Esophagus mucosa (tissue), 1 donor: ENCODE results near the gene JAM3. TPM values are rescaled to one million over a fixed set of nuclear protein-coding genes. Genes with fewer than 3 reads are reported as not detected.

Experiments used
- ATAC-seq: fragments of 200-7000 bp; cut with Tn5 transposase; one replicate; pipeline ENCODE4 v1.9.1; 2020
- total RNA-seq: library from RNA; stranded (reverse); gene quantifications from one replicate; pipeline ENCODE4 v1.2.4, GENCODE V29; 2023
- donor health status: DM: yes; HTN: yes; CAD: no.

The JAM3 gene
- total RNA-seq, 1 donor from 2014 or later = 1.7 TPM

- no peak for ATAC-seq
These were observed 130.7 kb downstream of the JAM3 start for GRCh38 chr11:134199531-134199930.

GRCh38 chr11:134200688-134201087 is 131.8 kb downstream of the JAM3 start:
- ATAC-seq = no peak

Other genes starting within 250 kb of the JAM3 start
- not detected for gene SPATA19, start 223.6 kb upstream of the JAM3 start, total RNA-seq
- 1.5 TPM for gene IGSF9B, start 112.1 kb upstream of the JAM3 start, total RNA-seq
- 13.1 TPM for gene NCAPD3, start 154.9 kb downstream of the JAM3 start, total RNA-seq
- 24.1 TPM for gene VPS26B, start 155.6 kb downstream of the JAM3 start, total RNA-seq
- gene THYN1, start 184.3 kb downstream of the JAM3 start, total RNA-seq = 20.0 TPM
- gene ACAD8, start 184.5 kb downstream of the JAM3 start, total RNA-seq = 13.9 TPM
- not detected for gene GLB1L3, start 207.3 kb downstream of the JAM3 start, total RNA-seq